ENCODE results near the gene LYRM4. TPM values are rescaled to one million over a fixed set of nuclear protein-coding genes. Genes with fewer than 3 reads are reported as not detected.

LYRM4 gene
- total and polyA plus RNA-seq, 2 experiments from 2014 or later, result 51.0 to 62.0 TPM

DNA sequence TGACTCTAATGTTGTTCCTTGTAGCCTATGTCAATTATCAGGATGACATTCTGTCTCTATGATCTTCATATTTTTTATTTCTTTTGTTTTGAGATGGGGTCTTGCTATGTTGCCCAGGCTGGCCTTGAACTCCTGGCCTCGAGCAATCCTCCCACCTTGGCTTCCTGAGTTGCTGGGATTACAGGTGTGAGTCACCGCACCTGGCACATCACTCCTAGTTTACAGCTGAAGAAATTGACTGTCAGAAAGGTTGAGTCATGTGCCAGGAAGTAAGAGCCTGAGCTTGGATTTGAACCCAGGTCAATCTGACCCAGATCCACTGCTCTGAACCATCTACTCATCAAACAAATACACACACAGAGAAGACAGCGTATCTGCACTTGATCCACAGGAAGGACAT is 161.2 kb downstream of the LYRM4 start:
- no peaks in the 10 kb centered on the region for H3K36me3 ChIP-seq (ENCODE audit: insufficient read depth)
- peaks cover 4% of the 10 kb centered on the region; the same call in 2 of the 3 replicates for H3K36me3 Mint-ChIP-seq (ENCODE audit: low read depth)
- no peaks in the 10 kb centered on the region for H3K79me2 ChIP-seq (replicated peaks; ENCODE audit: insufficient read depth)
- H3K4me2 ChIP-seq, result no peak overlapping the region
- no peak overlapping the region for H2AFZ ChIP-seq
- H3K9me3 Mint-ChIP-seq, result peaks cover 7% of the 10 kb centered on the region
- H3F3A ChIP-seq (replicated peaks; ENCODE audit: low read depth), result no peaks in the 10 kb centered on the region
- peaks cover 2% of the 10 kb centered on the region for H3K27me3 Mint-ChIP-seq (ENCODE audit: insufficient read depth, low read depth, poor library complexity)
- no peak for DNase-seq (ENCODE audit: low spot score)
- no peak overlapping the region for H3K27ac ChIP-seq (ENCODE audit: low read depth)
- H3K4me3 Mint-ChIP-seq, result no peak overlapping the region
- no peak overlapping the region for H3K27ac Mint-ChIP-seq
- H3K4me1 ChIP-seq (ENCODE audit: insufficient read depth), result no peaks in the 10 kb centered on the region
- H4K20me1 ChIP-seq (replicated peaks; ENCODE audit: insufficient read depth), result 0 out of 2 replicates have a peak, but pooled peaks cover 3% of the 10 kb centered on the region
- H3K4me1 Mint-ChIP-seq, result no peaks in the 10 kb centered on the region
- no peaks in the 10 kb centered on the region for H3K27me3 ChIP-seq (ENCODE audit: insufficient read depth)
- H3K4me3 ChIP-seq, result no peak overlapping the region
- no peaks in the 10 kb centered on the region for H3K9me2 ChIP-seq (ENCODE audit: insufficient read depth)
- no peak for ATAC-seq
- TF ChIP-seq NANOG (IDR thresholded peaks at IDR 0.05; ENCODE audit: borderline replicate concordance) (no peak), ZNF331 (CRISPR knock-in tag; IDR thresholded peaks at IDR 0.05; ENCODE audit: low read depth) (no peak), EZH2phosphoT487 (IDR thresholded peaks at IDR 0.05; ENCODE audit: unreplicated experiment) (no peak), ZNF114 (CRISPR knock-in tag; IDR thresholded peaks at IDR 0.05) (no peak), CREB1 (CRISPR knock-in tag; IDR thresholded peaks at IDR 0.05; ENCODE audit: low read depth) (no peak), EZH2 (IDR thresholded peaks at IDR 0.05; ENCODE audit: low read depth, unreplicated experiment) (no peak), STAT1 (IDR thresholded peaks at IDR 0.05; ENCODE audit: unreplicated experiment) (no peak), ZNF462 (CRISPR knock-in tag; IDR thresholded peaks at IDR 0.05) (no peak), CTCF (conservative IDR thresholded peaks at IDR 0.05; ENCODE audit: low read depth in 2 of 2) (no peak), POLR2AphosphoS5 (IDR thresholded peaks at IDR 0.05; ENCODE audit: low read depth) (no peak)
- TF ChIP-seq, protein P1, sequence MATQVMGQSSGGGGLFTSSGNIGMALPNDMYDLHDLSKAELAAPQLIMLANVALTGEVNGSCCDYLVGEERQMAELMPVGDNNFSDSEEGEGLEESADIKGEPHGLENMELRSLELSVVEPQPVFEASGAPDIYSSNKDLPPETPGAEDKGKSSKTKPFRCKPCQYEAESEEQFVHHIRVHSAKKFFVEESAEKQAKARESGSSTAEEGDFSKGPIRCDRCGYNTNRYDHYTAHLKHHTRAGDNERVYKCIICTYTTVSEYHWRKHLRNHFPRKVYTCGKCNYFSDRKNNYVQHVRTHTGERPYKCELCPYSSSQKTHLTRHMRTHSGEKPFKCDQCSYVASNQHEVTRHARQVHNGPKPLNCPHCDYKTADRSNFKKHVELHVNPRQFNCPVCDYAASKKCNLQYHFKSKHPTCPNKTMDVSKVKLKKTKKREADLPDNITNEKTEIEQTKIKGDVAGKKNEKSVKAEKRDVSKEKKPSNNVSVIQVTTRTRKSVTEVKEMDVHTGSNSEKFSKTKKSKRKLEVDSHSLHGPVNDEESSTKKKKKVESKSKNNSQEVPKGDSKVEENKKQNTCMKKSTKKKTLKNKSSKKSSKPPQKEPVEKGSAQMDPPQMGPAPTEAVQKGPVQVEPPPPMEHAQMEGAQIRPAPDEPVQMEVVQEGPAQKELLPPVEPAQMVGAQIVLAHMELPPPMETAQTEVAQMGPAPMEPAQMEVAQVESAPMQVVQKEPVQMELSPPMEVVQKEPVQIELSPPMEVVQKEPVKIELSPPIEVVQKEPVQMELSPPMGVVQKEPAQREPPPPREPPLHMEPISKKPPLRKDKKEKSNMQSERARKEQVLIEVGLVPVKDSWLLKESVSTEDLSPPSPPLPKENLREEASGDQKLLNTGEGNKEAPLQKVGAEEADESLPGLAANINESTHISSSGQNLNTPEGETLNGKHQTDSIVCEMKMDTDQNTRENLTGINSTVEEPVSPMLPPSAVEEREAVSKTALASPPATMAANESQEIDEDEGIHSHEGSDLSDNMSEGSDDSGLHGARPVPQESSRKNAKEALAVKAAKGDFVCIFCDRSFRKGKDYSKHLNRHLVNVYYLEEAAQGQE (IDR thresholded peaks at IDR 0.05; ENCODE audit: unreplicated experiment), result no peak
